Measurements from ENCODE around the gene SORCS3. TPM values are rescaled to one million over a fixed set of nuclear protein-coding genes. Genes with fewer than 3 reads are reported as not detected.
A peak's percentile ranks its signal among the peaks of the same experiment; 100 is the strongest.

SORCS3 gene
- polyA plus RNA-seq, 1 donor from 2014 or later = 9.8 TPM

DNA sequence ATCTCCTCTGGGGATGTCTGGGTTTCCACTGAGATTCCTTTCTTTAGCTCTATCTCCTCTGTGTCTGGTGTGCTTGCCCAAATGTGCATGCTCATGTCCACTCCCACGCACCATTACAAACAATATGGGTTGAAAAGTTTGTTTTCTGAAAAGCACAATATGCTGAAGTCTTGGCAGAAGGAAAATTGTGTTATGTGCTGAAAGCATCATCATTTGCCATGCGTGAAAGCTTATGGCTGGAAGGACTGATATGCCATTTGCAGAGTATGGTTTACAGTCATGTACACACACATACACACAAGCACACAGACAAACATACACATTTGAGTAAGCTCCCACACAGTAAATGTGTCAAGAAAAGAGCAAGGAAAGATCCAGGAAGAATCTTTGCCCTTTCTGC is 231.6 kb downstream of the SORCS3 start:
- Histone ChIP-seq H3F3A (ENCODE audit: insufficient read depth, low read length, poor library complexity, severe bottlenecking) (no peaks in the 10 kb centered on the region), H3K27me3 (ENCODE audit: insufficient read depth, low read depth, low read length) (no peaks in the 10 kb centered on the region), H3K27ac (ENCODE audit: low read length) (peak overlapping the region; percentile 35), H3K9me3 (ENCODE audit: low read length) (no peaks in the 10 kb centered on the region), H3K9me2 (ENCODE audit: insufficient read depth, low read length) (no peaks in the 10 kb centered on the region), H3K9ac (ENCODE audit: low read length) (no peak overlapping the region), H3K36me3 (ENCODE audit: insufficient read depth, low read length) (no peaks in the 10 kb centered on the region), H3K79me2 (replicated peaks; ENCODE audit: insufficient read depth, low read length) (no peaks in the 10 kb centered on the region), H3K4me3 (ENCODE audit: low read length) (no peak overlapping the region), H4K20me1 (ENCODE audit: insufficient read depth) (no peaks in the 10 kb centered on the region), H2AFZ (ENCODE audit: low read depth, low read length) (no peak overlapping the region), H3K4me2 (ENCODE audit: low read length) (no peak overlapping the region)
- TF ChIP-seq SMC3 (conservative IDR thresholded peaks at IDR 0.05; ENCODE audit: poor library complexity) (no peak), POLR2AphosphoS5 (IDR thresholded peaks at IDR 0.05) (no peak), TAF1 (IDR thresholded peaks at IDR 0.05; ENCODE audit: low read depth) (no peak), EP300 (conservative IDR thresholded peaks at IDR 0.05; ENCODE audit: poor library complexity, severe bottlenecking) (no peak), RAD21 (conservative IDR thresholded peaks at IDR 0.05) (no peak), EZH2 (IDR thresholded peaks at IDR 0.05; ENCODE audit: borderline replicate concordance, insufficient read depth, low read length, poor library complexity, severe bottlenecking) (no peak), MXI1 (conservative IDR thresholded peaks at IDR 0.05; ENCODE audit: poor library complexity, severe bottlenecking) (no peak)
- TF ChIP-seq, protein P1, sequence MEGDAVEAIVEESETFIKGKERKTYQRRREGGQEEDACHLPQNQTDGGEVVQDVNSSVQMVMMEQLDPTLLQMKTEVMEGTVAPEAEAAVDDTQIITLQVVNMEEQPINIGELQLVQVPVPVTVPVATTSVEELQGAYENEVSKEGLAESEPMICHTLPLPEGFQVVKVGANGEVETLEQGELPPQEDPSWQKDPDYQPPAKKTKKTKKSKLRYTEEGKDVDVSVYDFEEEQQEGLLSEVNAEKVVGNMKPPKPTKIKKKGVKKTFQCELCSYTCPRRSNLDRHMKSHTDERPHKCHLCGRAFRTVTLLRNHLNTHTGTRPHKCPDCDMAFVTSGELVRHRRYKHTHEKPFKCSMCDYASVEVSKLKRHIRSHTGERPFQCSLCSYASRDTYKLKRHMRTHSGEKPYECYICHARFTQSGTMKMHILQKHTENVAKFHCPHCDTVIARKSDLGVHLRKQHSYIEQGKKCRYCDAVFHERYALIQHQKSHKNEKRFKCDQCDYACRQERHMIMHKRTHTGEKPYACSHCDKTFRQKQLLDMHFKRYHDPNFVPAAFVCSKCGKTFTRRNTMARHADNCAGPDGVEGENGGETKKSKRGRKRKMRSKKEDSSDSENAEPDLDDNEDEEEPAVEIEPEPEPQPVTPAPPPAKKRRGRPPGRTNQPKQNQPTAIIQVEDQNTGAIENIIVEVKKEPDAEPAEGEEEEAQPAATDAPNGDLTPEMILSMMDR (IDR thresholded peaks at IDR 0.05; ENCODE audit: poor library complexity, severe bottlenecking) = no peak
- TF ChIP-seq, protein P2, sequence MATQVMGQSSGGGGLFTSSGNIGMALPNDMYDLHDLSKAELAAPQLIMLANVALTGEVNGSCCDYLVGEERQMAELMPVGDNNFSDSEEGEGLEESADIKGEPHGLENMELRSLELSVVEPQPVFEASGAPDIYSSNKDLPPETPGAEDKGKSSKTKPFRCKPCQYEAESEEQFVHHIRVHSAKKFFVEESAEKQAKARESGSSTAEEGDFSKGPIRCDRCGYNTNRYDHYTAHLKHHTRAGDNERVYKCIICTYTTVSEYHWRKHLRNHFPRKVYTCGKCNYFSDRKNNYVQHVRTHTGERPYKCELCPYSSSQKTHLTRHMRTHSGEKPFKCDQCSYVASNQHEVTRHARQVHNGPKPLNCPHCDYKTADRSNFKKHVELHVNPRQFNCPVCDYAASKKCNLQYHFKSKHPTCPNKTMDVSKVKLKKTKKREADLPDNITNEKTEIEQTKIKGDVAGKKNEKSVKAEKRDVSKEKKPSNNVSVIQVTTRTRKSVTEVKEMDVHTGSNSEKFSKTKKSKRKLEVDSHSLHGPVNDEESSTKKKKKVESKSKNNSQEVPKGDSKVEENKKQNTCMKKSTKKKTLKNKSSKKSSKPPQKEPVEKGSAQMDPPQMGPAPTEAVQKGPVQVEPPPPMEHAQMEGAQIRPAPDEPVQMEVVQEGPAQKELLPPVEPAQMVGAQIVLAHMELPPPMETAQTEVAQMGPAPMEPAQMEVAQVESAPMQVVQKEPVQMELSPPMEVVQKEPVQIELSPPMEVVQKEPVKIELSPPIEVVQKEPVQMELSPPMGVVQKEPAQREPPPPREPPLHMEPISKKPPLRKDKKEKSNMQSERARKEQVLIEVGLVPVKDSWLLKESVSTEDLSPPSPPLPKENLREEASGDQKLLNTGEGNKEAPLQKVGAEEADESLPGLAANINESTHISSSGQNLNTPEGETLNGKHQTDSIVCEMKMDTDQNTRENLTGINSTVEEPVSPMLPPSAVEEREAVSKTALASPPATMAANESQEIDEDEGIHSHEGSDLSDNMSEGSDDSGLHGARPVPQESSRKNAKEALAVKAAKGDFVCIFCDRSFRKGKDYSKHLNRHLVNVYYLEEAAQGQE (IDR thresholded peaks at IDR 0.05; ENCODE audit: borderline replicate concordance) = no peak

DNA sequence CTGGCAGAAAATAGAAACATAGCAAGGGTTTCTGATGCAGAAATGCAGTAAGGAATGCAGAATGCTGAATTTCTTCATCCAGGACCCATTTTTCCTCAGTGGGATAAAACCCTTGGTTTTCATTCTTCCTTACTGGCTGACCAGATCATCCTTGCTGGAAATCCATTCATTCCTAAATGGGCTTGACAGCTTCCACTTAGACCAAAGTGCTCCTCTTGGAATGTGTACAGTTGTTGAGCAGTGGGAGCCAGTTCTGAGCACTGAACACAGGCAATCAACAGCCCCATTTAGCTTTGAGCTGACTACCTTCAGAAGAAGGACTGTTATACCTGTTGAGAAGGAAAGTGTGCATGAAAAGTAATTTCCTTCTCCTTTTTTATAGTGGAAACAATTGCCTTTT is 232.1 kb downstream of the SORCS3 start:
- Histone ChIP-seq H3K9ac (ENCODE audit: low read length) (no peak overlapping the region), H4K20me1 (ENCODE audit: insufficient read depth) (no peaks in the 10 kb centered on the region), H3K4me3 (ENCODE audit: low read length) (no peak overlapping the region), H3K9me2 (ENCODE audit: insufficient read depth, low read length) (no peaks in the 10 kb centered on the region), H3K79me2 (replicated peaks; ENCODE audit: insufficient read depth, low read length) (no peaks in the 10 kb centered on the region), H3K27ac (ENCODE audit: low read length) (peak overlapping the region; percentile 35), H3F3A (ENCODE audit: insufficient read depth, low read length, poor library complexity, severe bottlenecking) (no peaks in the 10 kb centered on the region), H2AFZ (ENCODE audit: low read depth, low read length) (no peak overlapping the region), H3K4me2 (ENCODE audit: low read length) (no peak overlapping the region), H3K9me3 (ENCODE audit: low read length) (no peaks in the 10 kb centered on the region), H3K36me3 (ENCODE audit: insufficient read depth, low read length) (no peaks in the 10 kb centered on the region), H3K27me3 (ENCODE audit: insufficient read depth, low read depth, low read length) (no peaks in the 10 kb centered on the region)
- TF ChIP-seq EZH2 (IDR thresholded peaks at IDR 0.05; ENCODE audit: borderline replicate concordance, insufficient read depth, low read length, poor library complexity, severe bottlenecking) = no peak
- TF ChIP-seq, protein P2 (IDR thresholded peaks at IDR 0.05; ENCODE audit: borderline replicate concordance) = peak; percentile 100
- TF ChIP-seq RAD21 (conservative IDR thresholded peaks at IDR 0.05) = no peak
- peak; percentile 74 for TF ChIP-seq POLR2AphosphoS5 (IDR thresholded peaks at IDR 0.05)
